Coronary artery (tissue), 2 donors: ENCODE data around the gene TGOLN2.
"Not testable (repeated sequence)": the region's sequence is repeated elsewhere in the genome, so short reads cannot be mapped to it uniquely, and the experiment has no call there.

ENCODE experiments used
- DNase-seq: peaks from one replicate; pipeline ENCODE4 v3.0.0-alpha.2; 2017; ENCODE audit warnings: low spot score
- H3K27ac ChIP-seq, 2 donors: fragments of 200-600 bp; sonication (generic); one replicate each; pipeline ENCODE4 v1.5.1; 2016 to 2019
- H3K4me3 ChIP-seq: fragments of 200-600 bp; sonication (generic); 2 replicates; pipeline ENCODE4 v1.5.1; 2016; ENCODE audit warnings: mild to moderate bottlenecking, moderate library complexity
- CTCF ChIP-seq: fragments of 200-600 bp; sonication (generic); IDR thresholded peaks from one replicate; pipeline ENCODE4 v1.5.1; 2019; ENCODE audit warnings: antibody characterized with exemption

The TGOLN2 gene

DNA sequence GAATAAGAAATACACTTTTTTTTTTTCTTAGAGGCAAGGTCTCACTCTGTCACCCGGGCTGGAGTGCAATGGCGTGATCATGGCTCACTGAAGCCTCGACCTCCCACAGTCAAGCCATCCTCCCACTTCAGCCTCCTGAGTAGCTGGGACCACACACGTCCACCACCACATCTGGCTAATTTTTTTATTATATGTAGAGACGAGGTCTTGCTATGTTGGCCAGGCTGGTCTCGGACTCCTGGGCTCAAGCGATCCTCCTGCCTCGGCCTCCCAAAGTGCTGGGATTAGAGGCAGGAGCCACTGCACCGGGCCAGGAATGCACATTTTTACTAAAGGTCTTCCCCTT is 2.4 kb downstream of the TGOLN2 start:
- Histone ChIP-seq H3K27ac (no peak overlapping the region), H3K4me3 (peak overlapping the region; percentile 83)
- no peak for DNase-seq
- TF ChIP-seq CTCF, result no peak

DNA sequence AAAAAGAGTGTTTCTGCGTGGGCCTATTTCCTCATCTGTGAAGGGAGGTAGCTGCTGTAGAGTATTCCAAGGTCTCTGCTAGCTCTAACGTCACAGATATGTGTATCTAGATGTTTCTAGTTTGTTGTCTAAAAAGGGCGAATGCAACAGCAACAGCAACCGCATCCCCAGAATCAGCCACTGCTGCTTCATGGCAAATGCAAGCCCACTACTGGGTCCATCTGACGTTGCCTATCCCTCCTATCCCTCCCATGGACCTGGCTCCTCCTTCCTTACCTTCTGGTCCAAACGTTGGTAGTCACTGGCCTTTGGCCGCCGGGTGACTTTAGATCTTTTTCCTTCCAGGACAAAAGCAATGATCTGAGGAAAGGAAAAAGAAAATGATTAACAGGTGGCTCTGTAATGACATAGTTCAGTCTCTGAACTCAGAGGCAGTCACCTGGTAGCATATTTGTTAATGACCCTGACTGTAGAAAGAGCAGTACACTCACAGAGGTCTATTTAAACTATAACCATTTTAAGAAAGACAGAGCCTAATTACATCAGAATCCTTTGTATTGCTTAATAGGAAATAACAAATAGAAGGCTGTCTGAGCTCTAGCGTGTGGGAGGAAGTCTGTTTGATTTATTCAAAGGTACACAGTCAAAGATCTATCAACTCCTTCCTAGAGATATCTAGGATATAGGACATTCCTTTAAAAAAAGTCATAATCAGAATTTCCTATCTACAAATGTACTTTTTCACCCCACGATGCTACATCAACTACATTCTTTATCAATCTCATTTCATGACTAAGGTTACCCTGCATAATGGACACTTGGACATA is 2.9 kb downstream of the TGOLN2 start:
- DNase-seq, result no peak
- no peak overlapping the region for H3K27ac ChIP-seq
- TF ChIP-seq CTCF, result no peak
- peak overlapping the region; percentile 83 for H3K4me3 ChIP-seq

DNA sequence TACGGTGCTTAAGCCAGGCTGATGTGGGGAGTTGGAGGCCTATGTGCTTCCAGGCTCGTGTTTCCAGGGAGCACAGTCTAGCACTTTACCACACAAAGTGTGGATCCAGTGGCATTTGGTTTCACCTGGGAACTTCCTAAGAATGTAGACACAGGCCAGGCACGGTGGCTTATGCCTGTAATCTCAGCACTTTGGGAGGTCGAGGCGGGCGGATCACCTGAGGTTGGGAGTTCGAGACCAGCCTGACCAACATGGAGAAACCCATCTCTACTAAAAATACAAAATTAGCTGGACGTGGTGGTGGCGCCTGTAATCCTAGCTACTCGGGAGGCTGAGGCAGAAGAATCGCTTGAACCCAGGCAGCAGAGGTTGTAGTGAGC is 3.8 kb downstream of the TGOLN2 start:
- H3K27ac ChIP-seq, DNase-seq: not testable (repeated sequence)
- H3K4me3 ChIP-seq, result peak overlapping the region; percentile 20

DNA sequence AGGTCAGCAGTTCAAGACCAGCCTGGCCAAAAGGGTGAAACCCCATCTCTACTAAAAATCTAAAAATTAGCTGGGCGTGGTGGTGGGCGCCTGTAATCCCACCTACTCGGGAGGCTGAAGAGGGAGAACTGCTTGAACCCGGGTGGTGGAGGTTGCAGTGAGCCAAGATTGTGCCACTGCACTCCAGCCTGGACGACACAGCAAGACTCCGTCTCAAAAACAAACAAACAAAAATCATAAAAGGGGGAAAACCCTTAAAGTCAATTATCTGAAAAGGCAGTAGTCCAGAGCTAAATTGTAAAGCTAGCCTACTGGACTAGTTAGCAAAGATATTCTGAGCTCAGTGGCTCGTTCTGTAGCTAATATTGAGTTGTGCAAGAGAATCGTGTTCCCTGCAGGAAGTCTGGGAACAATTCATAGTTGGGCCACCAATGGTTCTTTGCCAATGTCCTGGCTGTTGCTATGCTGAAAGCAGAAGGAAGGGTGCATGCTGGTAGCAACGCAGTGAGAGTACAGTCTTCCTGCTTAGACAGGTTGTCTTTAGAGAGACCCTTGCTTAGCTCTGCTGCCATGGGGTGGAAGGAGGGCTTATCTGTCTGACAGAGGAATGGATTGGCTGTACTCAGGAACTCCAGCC is 4.3 kb downstream of the TGOLN2 start:
- TF ChIP-seq CTCF, result no peak
- peak overlapping the region; percentile 20 for H3K4me3 ChIP-seq
- no peak for DNase-seq

GRCh38 chr2:85319796-85320195 is 8.0 kb downstream of the TGOLN2 start:
- DNase-seq, result no peak
- Histone ChIP-seq H3K27ac (no peak overlapping the region), H3K4me3 (no peak overlapping the region)
- no peak for TF ChIP-seq CTCF

More for the DNA sequence above, 4.3 kb downstream of the TGOLN2 start:
- H3K27ac ChIP-seq, result no peak overlapping the region

DNA sequence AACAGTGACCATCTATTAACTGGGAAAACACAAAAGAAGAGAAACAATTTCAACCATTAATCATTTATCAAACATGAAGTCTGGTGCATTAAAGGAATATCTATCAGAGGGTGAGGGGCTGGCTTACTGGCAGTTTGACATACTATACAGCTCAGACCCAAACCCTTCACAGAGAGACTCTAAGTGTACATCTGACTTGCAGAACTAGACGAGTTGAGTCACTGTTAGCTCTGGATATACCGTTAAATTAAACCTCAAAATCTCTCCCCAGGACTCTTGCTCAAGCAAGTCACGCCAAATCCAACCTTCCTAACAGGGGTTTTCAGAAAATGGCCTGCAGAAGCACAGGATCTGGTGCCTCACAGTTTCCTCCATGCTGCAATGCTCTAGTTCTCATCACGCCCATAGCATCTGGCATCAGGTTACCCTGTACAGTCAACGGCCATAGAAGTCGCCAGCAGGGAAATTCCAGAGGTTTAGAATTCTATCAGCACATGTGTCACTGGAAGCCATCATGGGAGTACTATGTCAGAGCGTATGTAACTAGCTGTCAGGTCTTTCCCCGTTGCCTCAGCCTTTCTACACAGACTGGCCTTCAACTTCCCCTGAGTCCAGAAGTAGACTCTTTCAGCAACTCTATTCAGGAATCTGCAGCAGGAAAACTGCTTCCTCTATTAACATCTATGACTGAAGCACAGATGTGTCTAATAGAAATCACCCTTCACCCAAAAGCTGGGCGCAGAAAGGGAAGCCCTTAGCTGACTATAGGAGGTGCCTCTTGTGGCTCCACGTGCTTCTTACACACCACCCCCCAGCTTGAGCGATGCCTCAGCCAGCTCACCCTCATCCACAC is 9.3 kb downstream of the TGOLN2 start:
- no peak for DNase-seq
- no peak overlapping the region for H3K27ac ChIP-seq
- H3K4me3 ChIP-seq, result no peak overlapping the region
- no peak for TF ChIP-seq CTCF

GRCh38 chr2:85315921-85316320 is 11.9 kb downstream of the TGOLN2 start:
- H3K27ac ChIP-seq, DNase-seq, H3K4me3 ChIP-seq: not testable (repeated sequence)

DNA sequence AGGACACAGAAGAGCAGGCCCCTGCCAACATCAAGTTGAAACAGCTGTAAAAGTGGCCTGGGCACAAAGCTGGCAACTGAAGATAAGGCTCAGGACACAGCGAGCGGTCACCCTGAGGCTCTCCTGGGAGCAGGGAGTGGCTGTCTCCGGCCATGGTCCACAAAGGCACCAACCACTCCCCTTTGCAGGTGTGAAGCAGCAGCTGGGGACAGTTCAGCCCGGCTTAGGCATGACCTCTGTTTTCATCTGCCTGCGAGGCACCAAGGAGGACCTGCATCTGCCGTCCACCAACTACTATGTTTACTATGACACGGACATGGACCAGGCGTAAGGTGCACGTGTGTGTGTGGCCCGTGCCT is 12.9 kb downstream of the TGOLN2 start:
- no peak overlapping the region for H3K27ac ChIP-seq
- no peak overlapping the region for H3K4me3 ChIP-seq
- TF ChIP-seq CTCF, result no peak
- DNase-seq, result no peak
